A673 (cell line): ENCODE results near the gene IMMP2L. TPM values are rescaled to one million over a fixed set of nuclear protein-coding genes. Genes with fewer than 3 reads are reported as not detected.

Experiments
- BruUV-seq: library from RNA; stranded (reverse); fragments of 400-500 nt; replicated peaks from 2 replicates; lab custom pipeline; 2021; lab: Mats Ljungman, UMichigan
- CTCF ChIA-PET: fragments of 300-600 bp; sonication (Branson Sonifier 250); formaldehyde crosslinking; loops from one replicate; lab custom pipeline; 2022; ENCODE audit warnings: antibody characterized with exemption; lab: Charles Lee
- POLR2A ChIA-PET: fragments of 300-600 bp; sonication (Branson Sonifier 250); formaldehyde crosslinking; loops from one replicate; lab custom pipeline; 2022; ENCODE audit warnings: antibody characterized with exemption; ENCODE audit not compliant: low non-redundant PET; lab: Charles Lee
- DNase-seq: peaks from one replicate; pipeline ENCODE4 v3.0.0-alpha.2; 2015; ENCODE audit warnings: low spot score
- H3K27ac ChIP-seq: fragments of 200-600 bp; sonication (generic); 2 replicates; pipeline ENCODE4 v1.5.1; 2016; ENCODE audit warnings: mixed run types, low read depth, mild to moderate bottlenecking, mixed read lengths, antibody characterized with exemption, low read length; ENCODE audit not compliant: poor library complexity, severe bottlenecking
- H3K27me3 ChIP-seq: fragments of 200-600 bp; sonication (generic); replicated peaks from 2 replicates; pipeline ENCODE4 v1.6.1; 2017; ENCODE audit warnings: mixed run types, low read depth, mild to moderate bottlenecking, mixed read lengths, antibody characterized with exemption, low read length; ENCODE audit not compliant: insufficient read depth, poor library complexity
- H3K36me3 ChIP-seq: fragments of 200-600 bp; sonication (generic); 2 replicates; pipeline ENCODE4 v1.6.1; 2016; ENCODE audit warnings: mixed run types, mild to moderate bottlenecking, mixed read lengths, antibody characterized with exemption, low read length; ENCODE audit not compliant: insufficient read depth, poor library complexity, severe bottlenecking
- H3K4me1 ChIP-seq: fragments of 200-600 bp; sonication (generic); 2 replicates; pipeline ENCODE4 v1.6.1; 2017; ENCODE audit warnings: mixed run types, mild to moderate bottlenecking, mixed read lengths, antibody characterized with exemption, low read length; ENCODE audit not compliant: insufficient read depth, poor library complexity, severe bottlenecking
- H3K4me3 ChIP-seq: fragments of 200-600 bp; sonication (generic); 2 replicates; pipeline ENCODE4 v1.5.1; 2016; ENCODE audit warnings: low read depth, mixed run types, mild to moderate bottlenecking, mixed read lengths, low read length; ENCODE audit not compliant: poor library complexity, severe bottlenecking
- H3K9me3 ChIP-seq: fragments of 200-600 bp; sonication (generic); 2 replicates; pipeline ENCODE4 v1.6.1; 2016; ENCODE audit warnings: mixed run types, low read depth, mild to moderate bottlenecking, mixed read lengths, antibody characterized with exemption, low read length; ENCODE audit not compliant: poor library complexity, severe bottlenecking
- EZH2 ChIP-seq: fragments of 200-600 bp; sonication (generic); IDR thresholded peaks from 2 replicates; pipeline ENCODE4 v1.6.1; 2017; ENCODE audit warnings: borderline replicate concordance, low read depth, mild to moderate bottlenecking, mixed read lengths, antibody characterized with exemption, low read length; ENCODE audit not compliant: poor library complexity, severe bottlenecking
- intact Hi-C: fragments of 100-400 bp; cut with micrococcal nuclease; formaldehyde crosslinking; loops from one replicate; pipeline ENCODE4 v1.10.0; 2022; ENCODE audit not compliant: unreplicated experiment
- total RNA-seq: library from RNA; stranded (reverse); gene quantifications from 2 replicates; pipeline ENCODE4 v1.2.3, GENCODE V29; 2021
- TF ChIP-seq, protein P1 (sequence below): fragments of 300-800, 200-600 bp; sonication (generic); conservative IDR thresholded peaks from 2 replicates; pipeline ENCODE4 v1.5.1; 2017; ENCODE audit warnings: low read depth, mild to moderate bottlenecking, antibody characterized with exemption, low read length, moderate library complexity, mixed read lengths

The IMMP2L gene
- total RNA-seq, 1 experiment from 2014 or later: 10.0 TPM

DNA sequence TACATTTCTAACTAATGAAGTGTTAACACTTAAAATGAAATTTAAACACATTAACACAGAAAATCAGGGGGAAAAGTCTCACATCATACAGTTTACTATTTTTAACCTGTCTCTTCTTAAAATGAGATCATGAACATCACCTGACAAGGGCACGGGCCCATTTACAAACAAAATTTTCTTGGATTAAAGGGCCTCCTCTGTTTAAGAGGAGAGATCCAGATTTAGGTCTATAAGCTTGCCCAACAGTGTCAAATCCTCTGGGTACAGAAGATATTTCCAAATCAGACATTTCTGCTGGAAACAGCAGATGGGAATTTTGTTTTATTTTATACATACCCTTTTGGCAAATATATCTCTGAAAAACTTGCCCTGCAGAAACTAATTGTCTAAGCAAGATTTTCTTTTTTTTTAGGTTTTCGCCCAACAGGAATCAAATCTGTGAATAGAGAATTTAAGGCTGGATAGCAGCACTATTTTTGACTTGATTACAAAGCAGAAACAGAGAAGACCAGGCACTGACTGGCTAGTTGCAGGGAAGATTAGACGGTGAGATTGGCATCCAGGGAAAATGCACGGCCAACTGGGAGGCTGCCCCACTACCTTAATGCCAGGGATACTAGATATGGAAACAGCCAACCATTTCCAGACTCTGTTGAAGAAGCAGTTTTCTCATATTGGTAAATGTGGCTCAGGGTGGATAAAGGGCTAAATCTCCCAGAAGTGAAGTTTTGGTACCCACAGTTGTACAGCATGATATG, 298.0 kb downstream of the IMMP2L start:
- intact Hi-C loops: no loop called here

DNA sequence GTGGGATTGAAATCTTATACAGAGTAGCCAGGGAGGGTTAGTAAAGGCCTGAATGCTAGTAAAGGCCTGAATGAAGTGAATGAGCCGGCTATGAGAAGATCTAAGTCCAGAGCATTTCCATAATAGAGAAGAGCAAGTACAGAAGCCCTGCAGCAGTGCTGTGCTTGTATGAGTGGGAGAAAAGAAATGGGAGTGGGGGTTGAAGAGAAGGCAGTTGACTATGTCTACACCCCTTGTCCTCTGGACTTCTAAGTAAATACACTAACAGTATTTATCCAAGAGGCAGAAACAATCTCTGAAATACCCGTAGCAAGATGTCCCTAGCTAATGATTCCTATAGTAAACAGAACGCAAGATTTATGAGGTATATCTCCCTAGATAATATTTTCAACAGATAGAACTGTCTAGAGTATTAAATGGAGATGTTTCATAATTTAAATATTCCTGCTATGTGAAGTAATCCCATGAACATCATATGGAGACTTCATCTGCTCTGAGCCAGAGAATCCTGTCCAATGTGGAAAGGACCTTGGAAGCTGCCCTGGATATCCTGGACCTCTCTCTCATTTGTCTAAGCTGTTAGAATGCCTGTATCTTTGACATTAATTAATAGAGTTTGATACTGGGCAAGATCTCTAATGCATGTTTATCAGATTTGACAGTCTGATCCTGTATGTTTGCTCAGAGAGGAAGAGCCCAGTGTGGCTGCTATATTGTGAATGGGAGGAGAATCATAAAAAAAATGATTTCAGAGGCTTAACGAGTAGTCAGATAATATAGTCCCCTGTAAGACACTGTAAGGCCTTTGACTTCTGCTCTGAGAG, 299.8 kb downstream of the IMMP2L start:
- H3K27me3 ChIP-seq: no peaks in the 10 kb centered on the region
- no peak for DNase-seq
- H3K4me3 ChIP-seq: no peak overlapping the region
- POLR2A ChIA-PET: no interaction called here
- BruUV-seq: no TSS peak
- TF ChIP-seq, protein P1, sequence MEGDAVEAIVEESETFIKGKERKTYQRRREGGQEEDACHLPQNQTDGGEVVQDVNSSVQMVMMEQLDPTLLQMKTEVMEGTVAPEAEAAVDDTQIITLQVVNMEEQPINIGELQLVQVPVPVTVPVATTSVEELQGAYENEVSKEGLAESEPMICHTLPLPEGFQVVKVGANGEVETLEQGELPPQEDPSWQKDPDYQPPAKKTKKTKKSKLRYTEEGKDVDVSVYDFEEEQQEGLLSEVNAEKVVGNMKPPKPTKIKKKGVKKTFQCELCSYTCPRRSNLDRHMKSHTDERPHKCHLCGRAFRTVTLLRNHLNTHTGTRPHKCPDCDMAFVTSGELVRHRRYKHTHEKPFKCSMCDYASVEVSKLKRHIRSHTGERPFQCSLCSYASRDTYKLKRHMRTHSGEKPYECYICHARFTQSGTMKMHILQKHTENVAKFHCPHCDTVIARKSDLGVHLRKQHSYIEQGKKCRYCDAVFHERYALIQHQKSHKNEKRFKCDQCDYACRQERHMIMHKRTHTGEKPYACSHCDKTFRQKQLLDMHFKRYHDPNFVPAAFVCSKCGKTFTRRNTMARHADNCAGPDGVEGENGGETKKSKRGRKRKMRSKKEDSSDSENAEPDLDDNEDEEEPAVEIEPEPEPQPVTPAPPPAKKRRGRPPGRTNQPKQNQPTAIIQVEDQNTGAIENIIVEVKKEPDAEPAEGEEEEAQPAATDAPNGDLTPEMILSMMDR: no peak
- no peak for TF ChIP-seq EZH2
- no peak overlapping the region for H3K27ac ChIP-seq
- CTCF ChIA-PET: no interaction called here
- H3K36me3 ChIP-seq: no peaks in the 10 kb centered on the region
- intact Hi-C loops: no loop called here
- no peaks in the 10 kb centered on the region for H3K4me1 ChIP-seq
- H3K9me3 ChIP-seq: no peaks in the 10 kb centered on the region

More for the DNA sequence above, 298.0 kb downstream of the IMMP2L start:
- H3K9me3 ChIP-seq: no peaks in the 10 kb centered on the region
- no peak overlapping the region for H3K27ac ChIP-seq
- DNase-seq: no peak
- BruUV-seq: no TSS peak
- H3K4me1 ChIP-seq: no peaks in the 10 kb centered on the region
- CTCF ChIA-PET: no interaction called here
- TF ChIP-seq EZH2: no peak
- TF ChIP-seq, protein P1: no peak
- POLR2A ChIA-PET: no interaction called here
- no peaks in the 10 kb centered on the region for H3K27me3 ChIP-seq
- no peaks in the 10 kb centered on the region for H3K36me3 ChIP-seq
- H3K4me3 ChIP-seq: no peak overlapping the region

DNA sequence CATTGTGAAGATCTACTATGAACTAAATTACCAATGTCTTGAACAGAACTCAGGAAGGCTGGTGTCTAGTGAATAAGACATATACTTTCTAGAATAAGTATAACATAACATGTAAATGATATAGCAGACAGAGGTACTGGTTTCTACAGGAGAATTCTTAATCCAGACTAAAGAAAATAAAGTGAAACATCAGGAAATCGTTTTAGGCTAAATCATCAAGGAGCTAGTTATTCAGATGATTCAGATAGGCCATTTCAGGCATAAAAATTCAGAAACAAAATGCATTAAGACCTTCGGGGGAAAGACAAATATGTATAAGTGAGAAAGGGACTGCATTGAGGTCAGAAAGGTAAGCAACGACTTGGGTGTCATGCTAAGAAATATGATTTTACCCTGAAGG, 300.8 kb downstream of the IMMP2L start:
- H3K36me3 ChIP-seq: no peaks in the 10 kb centered on the region
- no peak overlapping the region for H3K4me3 ChIP-seq
- no peaks in the 10 kb centered on the region for H3K27me3 ChIP-seq
- CTCF ChIA-PET: no interaction called here
- POLR2A ChIA-PET: no interaction called here
- BruUV-seq: no TSS peak
- H3K27ac ChIP-seq: no peak overlapping the region
- intact Hi-C loops: no loop called here
- TF ChIP-seq, protein P1: no peak
- TF ChIP-seq EZH2: no peak
- no peaks in the 10 kb centered on the region for H3K4me1 ChIP-seq
- H3K9me3 ChIP-seq: no peaks in the 10 kb centered on the region
- no peak for DNase-seq
